ENCODE measurements around the gene UBTF.

DNA sequence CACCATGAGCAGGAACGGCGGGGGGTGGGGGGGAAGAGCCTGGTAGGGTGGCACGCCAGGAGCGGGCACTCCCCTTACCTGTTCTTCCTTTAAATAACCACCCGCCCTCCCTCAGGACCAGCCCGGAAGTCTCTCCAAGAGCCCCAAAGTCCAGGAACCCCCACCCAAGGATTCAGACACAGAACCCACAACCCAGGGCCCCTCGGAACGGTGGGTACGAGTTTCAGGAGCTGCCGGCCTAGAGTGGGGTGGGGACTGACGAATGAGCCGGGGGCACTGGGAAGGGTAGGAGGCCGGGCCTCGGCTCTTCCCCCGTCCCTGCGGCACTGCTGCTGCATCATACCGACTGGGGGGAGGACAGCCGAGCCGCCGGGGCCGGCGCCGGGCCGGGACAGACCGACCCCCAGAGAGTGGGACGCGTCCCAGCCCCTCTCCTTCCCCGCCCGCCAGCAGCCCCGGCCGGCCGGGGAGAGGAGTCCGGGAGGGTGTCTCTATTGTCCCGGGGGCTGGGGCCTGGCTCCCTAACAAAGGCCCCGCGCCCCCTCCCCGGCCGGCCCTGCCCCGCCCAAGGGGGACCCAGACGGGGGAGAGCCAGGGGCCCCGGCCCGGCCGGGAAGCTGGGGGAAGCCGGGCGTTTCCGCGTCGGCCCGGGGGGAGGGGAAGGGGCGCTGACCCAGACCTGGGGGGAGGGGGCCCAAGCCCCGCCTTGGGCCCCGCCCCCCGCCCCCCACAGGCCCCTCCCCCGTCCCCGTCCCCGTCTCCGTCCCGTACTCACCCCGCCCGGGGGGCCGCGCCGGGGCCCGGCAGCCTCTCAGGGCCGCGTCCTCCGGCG lies 20.5 kb downstream of the UBTF start:
- TF ChIP-seq, protein P1, sequence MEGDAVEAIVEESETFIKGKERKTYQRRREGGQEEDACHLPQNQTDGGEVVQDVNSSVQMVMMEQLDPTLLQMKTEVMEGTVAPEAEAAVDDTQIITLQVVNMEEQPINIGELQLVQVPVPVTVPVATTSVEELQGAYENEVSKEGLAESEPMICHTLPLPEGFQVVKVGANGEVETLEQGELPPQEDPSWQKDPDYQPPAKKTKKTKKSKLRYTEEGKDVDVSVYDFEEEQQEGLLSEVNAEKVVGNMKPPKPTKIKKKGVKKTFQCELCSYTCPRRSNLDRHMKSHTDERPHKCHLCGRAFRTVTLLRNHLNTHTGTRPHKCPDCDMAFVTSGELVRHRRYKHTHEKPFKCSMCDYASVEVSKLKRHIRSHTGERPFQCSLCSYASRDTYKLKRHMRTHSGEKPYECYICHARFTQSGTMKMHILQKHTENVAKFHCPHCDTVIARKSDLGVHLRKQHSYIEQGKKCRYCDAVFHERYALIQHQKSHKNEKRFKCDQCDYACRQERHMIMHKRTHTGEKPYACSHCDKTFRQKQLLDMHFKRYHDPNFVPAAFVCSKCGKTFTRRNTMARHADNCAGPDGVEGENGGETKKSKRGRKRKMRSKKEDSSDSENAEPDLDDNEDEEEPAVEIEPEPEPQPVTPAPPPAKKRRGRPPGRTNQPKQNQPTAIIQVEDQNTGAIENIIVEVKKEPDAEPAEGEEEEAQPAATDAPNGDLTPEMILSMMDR (IDR thresholded peaks at IDR 0.05; ENCODE audit: extremely low read depth in 1 of 2, insufficient read depth in 1 of 2, low read depth in 1 of 2, low read length in 2 of 2): no peak
- TF ChIP-seq POLR2A (IDR thresholded peaks at IDR 0.05; ENCODE audit: low read depth, low read length): peak; percentile 60
- TF ChIP-seq, protein P2, sequence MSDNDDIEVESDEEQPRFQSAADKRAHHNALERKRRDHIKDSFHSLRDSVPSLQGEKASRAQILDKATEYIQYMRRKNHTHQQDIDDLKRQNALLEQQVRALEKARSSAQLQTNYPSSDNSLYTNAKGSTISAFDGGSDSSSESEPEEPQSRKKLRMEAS (IDR thresholded peaks at IDR 0.05; ENCODE audit: insufficient read depth, insufficient read length): no peak
- TF ChIP-seq MYC (IDR thresholded peaks at IDR 0.05; ENCODE audit: low read depth, low read length): no peak
- peak; percentile 64 for TF ChIP-seq POLR2AphosphoS5 (IDR thresholded peaks at IDR 0.05; ENCODE audit: insufficient read depth, low read depth, low read length)
- no peak for TF ChIP-seq EZH2 (IDR thresholded peaks at IDR 0.05; ENCODE audit: borderline replicate concordance, low read depth, low read length, severe bottlenecking)
- no peak for TF ChIP-seq FOS (IDR thresholded peaks at IDR 0.05; ENCODE audit: borderline replicate concordance, insufficient read depth, low read length)
- no peak for TF ChIP-seq JUN (IDR thresholded peaks at IDR 0.05; ENCODE audit: borderline replicate concordance, insufficient read depth, insufficient read length, low read depth)
- no peak for TF ChIP-seq GATA2 (IDR thresholded peaks at IDR 0.05; ENCODE audit: insufficient read depth, insufficient read length, low read depth, low read length)
